Lung (tissue), 12 donors: ENCODE data around the gene CHFR. TPM values are rescaled to one million over a fixed set of nuclear protein-coding genes. Genes with fewer than 3 reads are reported as not detected.

ENCODE experiments used
- ATAC-seq: fragments of 200-7000 bp; cut with Tn5 transposase; one replicate; pipeline ENCODE4 v1.9.1; 2020; ENCODE audit warnings: moderate number of reproducible peaks; ENCODE audit not compliant: insufficient read depth, low FRiP score
- DNase-seq, 3 donors: peaks; one replicate each; pipeline ENCODE4 v3.0.0-alpha.2; 2013 to 2017
- H3K27ac ChIP-seq, 2 donors: one replicate each; pipeline ENCODE4 v1.5.1; 2013; ENCODE audit warnings: mild to moderate bottlenecking in 2 of 2, moderate library complexity in 2 of 2, control low read depth in 1 of 2, inconsistent platforms in 1 of 2, low read depth in 1 of 2, low read length in 1 of 2
- H3K27me3 ChIP-seq, 3 donors: one replicate each; pipeline ENCODE4 v1.5.1; 2013; ENCODE audit warnings: low read length in 2 of 3; ENCODE audit not compliant: control insufficient read depth in 3 of 3, insufficient read depth in 3 of 3
- H3K36me3 ChIP-seq, 4 donors: one replicate each; pipeline ENCODE4 v1.5.1; 2013; ENCODE audit warnings: low read length in 4 of 4, mild to moderate bottlenecking in 1 of 4, moderate library complexity in 1 of 4; ENCODE audit not compliant: control insufficient read depth in 4 of 4, insufficient read depth in 4 of 4
- H3K4me1 ChIP-seq, 5 donors: one replicate each; pipeline ENCODE4 v1.5.1; 2013; ENCODE audit warnings: low read length in 5 of 5, mild to moderate bottlenecking in 2 of 5, moderate library complexity in 1 of 5; ENCODE audit not compliant: control insufficient read depth in 5 of 5, insufficient read depth in 5 of 5
- H3K4me3 ChIP-seq: one replicate; pipeline ENCODE4 v1.5.1; 2013; ENCODE audit warnings: mild to moderate bottlenecking, control low read depth, moderate library complexity
- H3K9ac ChIP-seq, 2 donors: one replicate each; pipeline ENCODE4 v1.5.1; 2013; ENCODE audit warnings: low read length in 2 of 2, control low read depth in 1 of 2; ENCODE audit not compliant: insufficient read depth in 1 of 2
- H3K9me3 ChIP-seq, 4 donors: one replicate each; pipeline ENCODE4 v1.5.1; 2013; ENCODE audit warnings: low read length in 3 of 4, mild to moderate bottlenecking in 1 of 4, moderate library complexity in 1 of 4; ENCODE audit not compliant: control insufficient read depth in 4 of 4, insufficient read depth in 3 of 4
- WGBS, 2 donors: extraction: QIAGEN DNeasy Blood & Tissue Kit; methylation state at CpG; one replicate each; pipeline ENCODE4 v1.1.7; 2013; 5-methylcytosine and 5-hydroxymethylcytosine counted together
- polyA plus RNA-seq, 2 donors: library from polyadenylated mRNA; stranded (reverse); fragments of 200-250 nt; gene quantifications; one replicate each; pipeline ENCODE4 v1.2.1, GENCODE V29; 2013
- total RNA-seq, 2 donors: library from RNA; depleted of rRNA in 1 of 2; stranded (reverse); fragments of >200 nt in 1 of 2; gene quantifications; one replicate each; pipeline ENCODE4 v1.2.1, GENCODE V29; 2014 to 2021
- TF ChIP-seq, protein P1 (sequence below): IDR thresholded peaks from 2 replicates; pipeline ENCODE4 v1.5.1; 2012; ENCODE audit warnings: mild to moderate bottlenecking; ENCODE audit errors: control extremely low read depth, extremely low read depth
- donor health status: control.
- donor health status: control.
- donor health status: Bipolar disorder and iron deficiency.
- donor health status: healthy.
- donor health status: DM: yes; HTN: yes; CAD: no.

CHFR gene
- total and polyA plus RNA-seq, 4 donors = 35.1 to 59.9 (median 40.3) TPM

DNA sequence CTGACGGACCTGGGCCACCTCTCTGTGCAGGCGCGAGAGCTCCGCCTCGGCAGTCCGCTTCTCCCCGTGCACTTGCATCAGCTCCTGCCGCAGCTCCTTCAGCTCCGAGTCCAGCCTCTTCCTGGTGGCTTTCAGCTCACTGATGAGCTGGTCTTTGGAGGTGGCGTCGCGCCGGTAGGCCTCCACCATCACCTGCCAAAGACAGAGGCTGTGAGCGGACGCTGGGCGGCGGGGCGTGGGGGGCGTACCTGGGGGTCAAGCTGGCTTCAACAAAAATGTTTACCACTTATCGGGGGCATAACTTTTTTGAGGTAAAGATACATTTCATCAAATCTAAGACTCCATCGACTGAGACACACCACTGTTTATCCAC, 98.3 kb downstream of the CHFR start:
- Histone ChIP-seq H3K36me3 (peaks cover 17 to 64% (median 30%) of the 10 kb centered on the region in 4 donors), H3K9ac (no peak overlapping the region), H3K27ac (no peak overlapping the region), H3K4me3 (no peak overlapping the region), H3K9me3 (peaks cover 0 to 3% (median 0%) of the 10 kb centered on the region in 4 donors), H3K4me1 (no peaks in the 10 kb centered on the region), H3K27me3 (no peaks in the 10 kb centered on the region)
- TF ChIP-seq, protein P1, sequence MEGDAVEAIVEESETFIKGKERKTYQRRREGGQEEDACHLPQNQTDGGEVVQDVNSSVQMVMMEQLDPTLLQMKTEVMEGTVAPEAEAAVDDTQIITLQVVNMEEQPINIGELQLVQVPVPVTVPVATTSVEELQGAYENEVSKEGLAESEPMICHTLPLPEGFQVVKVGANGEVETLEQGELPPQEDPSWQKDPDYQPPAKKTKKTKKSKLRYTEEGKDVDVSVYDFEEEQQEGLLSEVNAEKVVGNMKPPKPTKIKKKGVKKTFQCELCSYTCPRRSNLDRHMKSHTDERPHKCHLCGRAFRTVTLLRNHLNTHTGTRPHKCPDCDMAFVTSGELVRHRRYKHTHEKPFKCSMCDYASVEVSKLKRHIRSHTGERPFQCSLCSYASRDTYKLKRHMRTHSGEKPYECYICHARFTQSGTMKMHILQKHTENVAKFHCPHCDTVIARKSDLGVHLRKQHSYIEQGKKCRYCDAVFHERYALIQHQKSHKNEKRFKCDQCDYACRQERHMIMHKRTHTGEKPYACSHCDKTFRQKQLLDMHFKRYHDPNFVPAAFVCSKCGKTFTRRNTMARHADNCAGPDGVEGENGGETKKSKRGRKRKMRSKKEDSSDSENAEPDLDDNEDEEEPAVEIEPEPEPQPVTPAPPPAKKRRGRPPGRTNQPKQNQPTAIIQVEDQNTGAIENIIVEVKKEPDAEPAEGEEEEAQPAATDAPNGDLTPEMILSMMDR = no peak
- WGBS, 2 donors = 96 to 97% methylated on average over 21 of the region's 21 CpGs
- DNase-seq = no peak
- no peak for ATAC-seq

DNA sequence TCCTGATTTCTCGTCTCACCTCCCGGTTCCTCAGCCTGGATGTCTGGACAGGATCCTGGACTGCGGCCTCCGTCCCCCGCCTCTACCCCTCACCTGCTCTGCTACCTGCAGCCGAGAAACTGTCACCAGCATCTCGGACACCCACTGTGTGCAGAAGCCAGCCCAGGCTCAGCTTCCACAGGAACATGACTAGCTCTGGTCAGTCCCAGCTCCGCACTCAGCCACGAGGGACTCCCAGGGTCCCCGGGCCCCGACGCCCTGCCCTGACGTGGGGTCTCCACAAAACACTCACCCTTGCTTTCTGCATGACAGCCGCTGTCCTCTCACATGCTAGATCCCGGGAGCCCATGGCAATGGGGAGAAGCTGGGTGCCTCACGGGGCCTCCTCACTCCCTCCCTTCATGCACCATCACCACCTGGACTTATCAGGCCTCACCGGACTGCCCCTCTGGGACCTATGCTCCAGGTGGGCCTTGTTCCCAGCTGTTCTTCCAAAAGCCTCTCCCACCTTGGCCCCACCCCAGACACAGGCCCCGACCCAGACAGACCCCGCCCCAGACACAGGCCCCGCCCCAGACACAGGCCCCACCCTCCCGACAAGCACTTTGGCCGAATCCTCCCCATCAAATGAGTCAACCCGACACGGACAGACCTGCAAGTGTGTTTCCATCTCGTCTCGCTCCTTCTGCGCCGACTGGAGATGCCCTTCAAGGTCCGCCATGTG, 98.9 kb downstream of the CHFR start:
- Histone ChIP-seq H3K9ac (no peak overlapping the region), H3K4me1 (no peaks in the 10 kb centered on the region), H3K9me3 (peaks cover 0 to 3% (median 0%) of the 10 kb centered on the region in 4 donors), H3K4me3 (no peak overlapping the region), H3K36me3 (peaks cover 17 to 64% (median 25%) of the 10 kb centered on the region in 4 donors), H3K27ac (no peak overlapping the region), H3K27me3 (no peaks in the 10 kb centered on the region)
- ATAC-seq (no peak), DNase-seq (no peak)
- TF ChIP-seq, protein P1 = no peak
- 95 to 97% methylated on average over 29 of the region's 29 CpGs for WGBS, 2 donors

DNA sequence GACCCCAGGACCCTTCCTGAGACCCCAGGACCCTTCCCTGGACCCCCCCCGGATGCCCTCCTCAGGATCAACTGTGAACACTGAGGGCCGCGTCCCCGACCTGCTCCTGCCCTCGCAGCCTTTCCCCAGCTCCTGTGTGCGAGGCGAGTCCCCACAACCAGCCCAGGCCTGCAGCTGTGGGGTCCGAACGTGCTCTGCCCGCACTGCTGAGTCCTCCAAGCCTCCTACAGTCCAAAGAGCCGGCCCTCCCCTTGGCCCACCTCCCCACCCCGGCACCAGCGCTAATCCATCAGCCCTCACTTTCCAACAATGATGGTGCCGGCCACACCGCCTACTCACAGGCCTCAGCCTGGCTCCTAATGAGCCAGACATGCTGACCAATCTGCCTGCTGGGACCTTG, 99.5 kb downstream of the CHFR start:
- no peak overlapping the region for H3K27ac ChIP-seq
- DNase-seq (no peak), ATAC-seq (no peak)
- peaks cover 0 to 3% (median 0%) of the 10 kb centered on the region in 4 donors for H3K9me3 ChIP-seq
- H3K4me3 ChIP-seq = no peak overlapping the region
- 86 to 95% methylated on average over 7 to 15 of the region's 15 CpGs for WGBS, 2 donors
- H3K4me1 ChIP-seq = no peaks in the 10 kb centered on the region
- no peak overlapping the region for H3K9ac ChIP-seq
- peaks cover 17 to 68% (median 26%) of the 10 kb centered on the region in 4 donors for H3K36me3 ChIP-seq
- TF ChIP-seq, protein P1 = no peak
- no peaks in the 10 kb centered on the region for H3K27me3 ChIP-seq
